GM13976 (cell line): ENCODE measurements around the gene SLC25A26.
"Not testable (repeated sequence)": the region's sequence is repeated elsewhere in the genome, so short reads cannot be mapped to it uniquely, and the experiment has no call there.

Source experiments
- DNase-seq: peaks from one replicate; pipeline ENCODE4 v3.0.0; 2012; ENCODE audit warnings: low spot score
- in situ Hi-C: fragments of 300-500 bp; cut with MboI; formaldehyde crosslinking; loops from one replicate; pipeline ENCODE4 v1.12.0; 2022; ENCODE audit warnings: low sequenced_read_pairs, mixed read lengths, inconsistent platforms; ENCODE audit not compliant: unreplicated experiment
- TF ChIP-seq, protein P1 (sequence below): IDR thresholded peaks from 2 replicates; pipeline ENCODE4 v1.5.1; 2012; ENCODE audit warnings: borderline replicate concordance, mild to moderate bottlenecking; ENCODE audit not compliant: insufficient read depth; ENCODE audit errors: extremely low read depth, missing control alignments, control extremely low read depth

Gene SLC25A26

DNA sequence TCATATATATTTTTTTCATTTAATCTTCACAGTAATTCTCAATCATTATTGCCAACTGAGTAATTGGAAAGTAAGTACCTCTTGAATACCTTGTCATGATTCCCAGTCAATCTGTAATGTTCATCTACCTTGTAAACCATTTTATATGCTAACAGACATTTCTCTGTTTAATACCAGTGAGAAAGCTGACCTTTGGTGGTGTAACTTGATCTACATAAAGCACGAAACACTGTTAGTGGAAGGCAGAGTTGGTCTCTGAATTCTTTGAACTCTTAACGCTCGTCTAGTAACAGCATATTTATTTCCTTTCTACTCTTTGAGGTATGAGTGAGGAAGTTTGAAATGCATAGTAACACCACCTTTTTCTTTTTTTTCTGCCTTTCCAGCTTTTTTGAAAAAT lies 59.5 kb downstream of the SLC25A26 start:
- DNase-seq, result no peak
- TF ChIP-seq, protein P1, sequence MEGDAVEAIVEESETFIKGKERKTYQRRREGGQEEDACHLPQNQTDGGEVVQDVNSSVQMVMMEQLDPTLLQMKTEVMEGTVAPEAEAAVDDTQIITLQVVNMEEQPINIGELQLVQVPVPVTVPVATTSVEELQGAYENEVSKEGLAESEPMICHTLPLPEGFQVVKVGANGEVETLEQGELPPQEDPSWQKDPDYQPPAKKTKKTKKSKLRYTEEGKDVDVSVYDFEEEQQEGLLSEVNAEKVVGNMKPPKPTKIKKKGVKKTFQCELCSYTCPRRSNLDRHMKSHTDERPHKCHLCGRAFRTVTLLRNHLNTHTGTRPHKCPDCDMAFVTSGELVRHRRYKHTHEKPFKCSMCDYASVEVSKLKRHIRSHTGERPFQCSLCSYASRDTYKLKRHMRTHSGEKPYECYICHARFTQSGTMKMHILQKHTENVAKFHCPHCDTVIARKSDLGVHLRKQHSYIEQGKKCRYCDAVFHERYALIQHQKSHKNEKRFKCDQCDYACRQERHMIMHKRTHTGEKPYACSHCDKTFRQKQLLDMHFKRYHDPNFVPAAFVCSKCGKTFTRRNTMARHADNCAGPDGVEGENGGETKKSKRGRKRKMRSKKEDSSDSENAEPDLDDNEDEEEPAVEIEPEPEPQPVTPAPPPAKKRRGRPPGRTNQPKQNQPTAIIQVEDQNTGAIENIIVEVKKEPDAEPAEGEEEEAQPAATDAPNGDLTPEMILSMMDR, result no peak
- in situ Hi-C loops, result no loop called here

DNA sequence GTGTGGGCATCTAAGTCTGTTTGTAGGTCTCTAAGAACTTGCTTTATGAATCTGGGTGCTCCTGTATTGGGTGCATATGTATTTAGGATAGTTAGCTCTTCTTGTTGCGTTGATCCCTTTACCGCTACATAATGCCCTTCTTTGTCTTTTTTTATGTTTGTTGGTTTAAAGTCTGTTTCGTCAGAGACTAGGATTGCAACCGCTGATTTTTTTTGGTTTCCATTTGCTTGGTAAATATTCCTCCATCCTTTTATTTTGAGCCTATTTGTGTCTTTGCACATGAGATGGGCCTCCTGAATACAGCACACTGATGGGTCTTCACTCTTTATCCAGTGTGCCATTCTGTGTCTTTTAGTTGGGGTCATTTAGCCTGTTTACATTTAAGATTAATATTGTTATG lies 71.1 kb downstream of the SLC25A26 start:
- in situ Hi-C loops, DNase-seq: not testable (repeated sequence)

DNA sequence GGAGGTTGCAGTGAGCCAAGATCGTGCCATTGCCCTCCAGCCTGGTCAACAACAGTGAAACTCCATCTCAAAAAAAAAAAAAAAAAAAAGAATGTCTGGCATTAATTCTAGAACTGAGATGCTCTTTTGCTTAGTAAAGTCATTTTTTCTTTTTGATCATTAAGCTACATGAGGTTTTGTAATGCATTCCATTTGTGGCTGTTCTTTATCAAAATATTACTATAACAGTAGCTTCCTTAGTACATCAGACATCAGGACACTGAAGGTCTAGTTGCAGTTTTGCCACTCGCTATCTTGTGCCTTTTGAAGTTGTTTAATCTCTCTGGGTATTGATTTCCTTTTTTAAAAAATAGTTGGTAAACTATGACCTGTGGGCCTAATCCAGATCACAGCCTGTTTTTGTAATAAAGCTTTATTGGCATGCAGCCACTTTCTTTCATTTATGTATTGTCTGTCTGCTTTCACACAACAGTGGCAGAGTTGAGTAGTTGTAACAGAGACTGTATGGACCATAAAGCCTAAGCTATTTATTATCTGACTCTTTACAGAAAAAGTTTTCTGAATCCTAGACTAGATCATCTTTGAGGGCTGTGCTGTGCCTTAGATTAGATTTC lies 76.6 kb downstream of the SLC25A26 start:
- DNase-seq, result no peak
- TF ChIP-seq, protein P1, result no peak
- in situ Hi-C loops, result no loop called here

DNA sequence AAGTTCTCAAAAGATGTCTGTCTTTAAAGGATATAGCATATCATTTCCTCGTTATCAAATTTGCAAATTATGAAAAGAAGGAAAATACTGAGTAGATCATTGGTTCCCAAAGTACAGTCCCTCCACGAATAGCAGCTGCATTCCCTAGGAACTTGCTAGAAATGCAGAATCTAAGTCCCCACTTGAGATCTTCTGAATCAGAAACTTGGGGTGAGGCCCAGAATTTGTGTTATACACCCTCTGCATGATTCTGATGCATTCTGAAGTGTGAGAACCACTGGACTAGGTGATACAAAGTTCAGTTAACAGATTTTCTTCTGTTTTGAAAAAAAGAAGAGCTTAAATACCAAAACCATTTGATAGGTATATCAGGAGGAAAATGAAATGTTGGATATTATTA lies 77.1 kb downstream of the SLC25A26 start:
- in situ Hi-C loops, result no loop called here
- no peak for DNase-seq
- TF ChIP-seq, protein P1, result no peak

DNA sequence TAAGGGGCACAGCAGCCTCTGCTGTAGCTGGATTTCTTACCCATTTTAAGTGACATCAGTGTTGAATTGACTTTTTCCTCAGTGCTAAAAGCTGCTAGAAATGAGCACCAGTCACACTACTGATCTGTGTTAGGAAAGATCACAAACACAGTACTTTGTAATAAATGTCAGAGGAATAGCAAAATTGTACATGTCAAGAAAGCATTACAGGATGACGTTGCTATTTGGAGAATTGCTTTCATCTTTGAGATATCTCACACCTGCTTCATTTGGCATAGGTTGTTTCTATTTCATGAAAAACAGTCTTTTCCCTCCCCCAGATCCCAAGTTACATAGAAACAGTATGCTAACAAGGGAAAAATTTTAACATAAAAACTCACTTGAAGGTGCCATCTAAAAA lies 77.8 kb downstream of the SLC25A26 start:
- in situ Hi-C loops, result no loop called here
- TF ChIP-seq, protein P1, result no peak
- DNase-seq, result no peak

DNA sequence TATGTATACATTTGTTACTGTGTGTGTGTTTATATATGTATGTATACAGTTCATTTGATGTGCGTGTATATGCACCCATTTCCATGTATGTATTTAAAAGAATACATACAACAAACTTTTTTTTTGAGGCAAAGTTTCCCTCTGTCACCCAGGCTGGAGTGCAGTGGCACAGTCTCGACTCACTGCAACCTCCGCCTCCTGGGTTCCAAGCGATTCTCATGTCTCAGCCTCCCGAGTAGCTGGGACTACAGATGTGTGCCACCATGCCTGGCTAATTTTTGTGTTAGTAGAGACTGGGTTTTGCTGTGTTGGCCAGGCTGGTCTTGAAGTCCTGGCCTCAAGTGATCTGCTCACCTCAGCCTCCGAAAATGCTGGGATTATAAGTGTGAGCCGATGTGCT lies 78.3 kb downstream of the SLC25A26 start:
- DNase-seq, in situ Hi-C loops: not testable (repeated sequence)

DNA sequence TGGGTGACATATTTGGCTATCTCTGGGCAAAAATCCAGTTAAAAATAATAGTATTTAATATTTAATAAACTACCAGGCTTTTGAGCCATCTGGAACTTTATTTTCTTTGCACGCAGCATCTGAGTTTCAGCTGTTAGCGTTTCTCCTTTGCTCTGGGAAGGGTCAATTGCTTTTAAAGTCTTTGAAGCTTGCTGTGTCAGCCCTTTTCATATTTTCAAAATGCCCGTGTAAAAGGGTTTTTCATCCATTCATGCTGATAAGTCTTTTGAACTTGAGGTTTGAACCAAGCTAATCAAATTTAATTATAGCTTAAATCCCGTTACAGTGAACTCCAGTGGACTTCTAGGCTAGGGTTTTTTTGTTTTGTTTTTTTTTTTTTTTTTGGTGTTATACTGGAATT lies 79.1 kb downstream of the SLC25A26 start:
- TF ChIP-seq, protein P1, result no peak
- DNase-seq, result no peak
- in situ Hi-C loops, result no loop called here

DNA sequence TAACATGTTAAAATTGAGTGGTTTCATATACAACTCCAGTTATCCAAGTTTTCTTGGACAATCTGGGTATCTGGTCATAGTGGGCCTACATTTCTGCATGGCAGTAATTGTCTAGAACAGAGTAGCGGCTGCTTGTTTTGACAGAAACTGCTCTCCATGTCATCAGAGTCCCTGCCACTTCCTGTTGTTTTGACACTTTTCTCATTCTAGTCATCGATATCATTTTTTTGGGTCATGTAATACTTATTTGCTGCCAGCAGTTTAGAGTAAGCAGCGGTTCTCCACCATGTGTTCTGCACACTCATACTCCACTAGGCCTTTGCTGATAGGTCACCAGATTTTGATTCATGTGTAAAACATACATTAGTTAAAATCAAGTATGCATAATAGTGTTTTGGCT lies 81.5 kb downstream of the SLC25A26 start:
- TF ChIP-seq, protein P1, result no peak
- in situ Hi-C loops, result no loop called here

More for the DNA sequence above, 81.5 kb downstream of the SLC25A26 start:
- no peak for DNase-seq
